ENCODE measurements around the gene DPCD. TPM values are rescaled to one million over a fixed set of nuclear protein-coding genes. Genes with fewer than 3 reads are reported as not detected.

DPCD gene
- total RNA-seq, 1 experiment from 2014 or later, result 20.3 TPM

DNA sequence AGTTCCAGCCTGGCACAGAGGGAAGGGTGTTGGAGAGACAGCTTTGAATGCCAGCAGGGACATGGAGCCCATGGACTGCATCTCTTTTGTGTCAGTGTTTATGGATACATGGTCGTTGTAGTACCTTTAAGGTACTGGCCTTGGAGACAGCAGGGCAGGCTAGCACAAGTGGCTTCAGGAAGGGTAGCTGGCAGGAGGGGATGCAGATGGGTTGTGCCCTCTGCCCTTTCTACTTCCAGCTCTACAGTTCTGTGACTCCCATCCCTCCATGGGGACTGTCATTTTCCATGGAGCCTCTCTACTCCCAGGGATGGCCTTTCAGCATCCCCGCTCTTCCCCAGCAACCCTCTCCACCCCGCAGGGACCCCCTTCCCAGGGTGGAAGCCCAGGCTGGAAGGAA is 25.1 kb upstream of the DPCD start:
- ChIA-PET CTCF (no interaction called here), POLR2A (ENCODE audit: unreplicated experiment) (no interaction called here)
- no peak overlapping the region for H3K27ac ChIP-seq
- H3K9me2 ChIP-seq (ENCODE audit: insufficient read depth), result no peaks in the 10 kb centered on the region
- H2AFZ ChIP-seq, result no peak overlapping the region
- H3K27me3 ChIP-seq (ENCODE audit: insufficient read depth, low read depth), result peaks cover 15% of the 10 kb centered on the region
- DNase-seq, result no peak
- H3K4me2 ChIP-seq, result no peak overlapping the region
- intact Hi-C loops (cut with micrococcal nuclease; ENCODE audit: unreplicated experiment), result no loop called here
- H3F3A ChIP-seq (ENCODE audit: insufficient read depth, low read depth), result no peaks in the 10 kb centered on the region
- H4K20me1 ChIP-seq (ENCODE audit: insufficient read depth), result no peaks in the 10 kb centered on the region
- no TSS peak for BruUV-seq (replicated peaks)
- no peaks in the 10 kb centered on the region for H3K79me2 ChIP-seq (ENCODE audit: low read depth)
- H3K4me1 ChIP-seq (replicated peaks; ENCODE audit: insufficient read depth), result no peaks in the 10 kb centered on the region
- H3K9me3 ChIP-seq (ENCODE audit: insufficient read depth, low read depth), result no peaks in the 10 kb centered on the region
- H3K36me3 ChIP-seq (ENCODE audit: low read depth), result no peaks in the 10 kb centered on the region
- TF ChIP-seq, protein P1, sequence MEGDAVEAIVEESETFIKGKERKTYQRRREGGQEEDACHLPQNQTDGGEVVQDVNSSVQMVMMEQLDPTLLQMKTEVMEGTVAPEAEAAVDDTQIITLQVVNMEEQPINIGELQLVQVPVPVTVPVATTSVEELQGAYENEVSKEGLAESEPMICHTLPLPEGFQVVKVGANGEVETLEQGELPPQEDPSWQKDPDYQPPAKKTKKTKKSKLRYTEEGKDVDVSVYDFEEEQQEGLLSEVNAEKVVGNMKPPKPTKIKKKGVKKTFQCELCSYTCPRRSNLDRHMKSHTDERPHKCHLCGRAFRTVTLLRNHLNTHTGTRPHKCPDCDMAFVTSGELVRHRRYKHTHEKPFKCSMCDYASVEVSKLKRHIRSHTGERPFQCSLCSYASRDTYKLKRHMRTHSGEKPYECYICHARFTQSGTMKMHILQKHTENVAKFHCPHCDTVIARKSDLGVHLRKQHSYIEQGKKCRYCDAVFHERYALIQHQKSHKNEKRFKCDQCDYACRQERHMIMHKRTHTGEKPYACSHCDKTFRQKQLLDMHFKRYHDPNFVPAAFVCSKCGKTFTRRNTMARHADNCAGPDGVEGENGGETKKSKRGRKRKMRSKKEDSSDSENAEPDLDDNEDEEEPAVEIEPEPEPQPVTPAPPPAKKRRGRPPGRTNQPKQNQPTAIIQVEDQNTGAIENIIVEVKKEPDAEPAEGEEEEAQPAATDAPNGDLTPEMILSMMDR (conservative IDR thresholded peaks at IDR 0.05), result no peak
- TF ChIP-seq EZH2 (IDR thresholded peaks at IDR 0.05; ENCODE audit: low read depth), result no peak
- no peak overlapping the region for H3K4me3 ChIP-seq

DNA sequence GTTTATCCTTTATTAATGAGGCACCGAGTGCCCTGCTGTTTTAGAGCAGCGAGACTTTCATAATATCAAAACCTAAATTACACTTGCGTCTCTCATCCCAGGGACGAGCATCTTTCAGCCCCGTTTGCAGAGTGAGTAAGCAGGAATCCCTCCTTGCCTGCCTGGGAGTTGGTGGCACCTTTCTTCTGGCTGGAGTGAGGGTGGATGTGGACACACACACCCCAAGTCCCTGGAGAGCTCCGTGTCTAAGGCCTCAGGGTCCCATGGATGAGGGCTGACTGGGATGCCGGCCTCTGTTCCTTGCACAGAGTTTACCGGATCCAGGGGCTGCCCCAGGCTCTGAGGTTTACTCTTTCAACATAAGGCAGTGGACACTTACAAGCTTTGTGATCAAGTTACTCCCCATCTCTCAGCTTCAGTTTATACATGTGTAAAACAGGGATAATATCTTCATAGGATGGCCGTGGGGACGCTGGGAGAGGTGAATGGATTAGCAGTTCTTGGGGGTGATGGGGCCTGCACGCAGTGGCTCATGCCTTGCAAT is 24.6 kb upstream of the DPCD start:
- no peaks in the 10 kb centered on the region for H4K20me1 ChIP-seq (ENCODE audit: insufficient read depth)
- H3F3A ChIP-seq (ENCODE audit: insufficient read depth, low read depth), result no peaks in the 10 kb centered on the region
- no peaks in the 10 kb centered on the region for H3K36me3 ChIP-seq (ENCODE audit: low read depth)
- H3K4me3 ChIP-seq, result no peak overlapping the region
- no peak overlapping the region for H3K4me2 ChIP-seq
- no peaks in the 10 kb centered on the region for H3K9me3 ChIP-seq (ENCODE audit: insufficient read depth, low read depth)
- no peaks in the 10 kb centered on the region for H3K79me2 ChIP-seq (ENCODE audit: low read depth)
- POLR2A ChIA-PET (ENCODE audit: unreplicated experiment), result no interaction called here
- CTCF ChIA-PET, result no interaction called here
- no peaks in the 10 kb centered on the region for H3K4me1 ChIP-seq (replicated peaks; ENCODE audit: insufficient read depth)
- no TSS peak for BruUV-seq (replicated peaks)
- no peak overlapping the region for H3K27ac ChIP-seq
- no peaks in the 10 kb centered on the region for H3K9me2 ChIP-seq (ENCODE audit: insufficient read depth)
- peaks cover 15% of the 10 kb centered on the region for H3K27me3 ChIP-seq (ENCODE audit: insufficient read depth, low read depth)
- TF ChIP-seq, protein P1 (conservative IDR thresholded peaks at IDR 0.05), result no peak
- no peak for TF ChIP-seq EZH2 (IDR thresholded peaks at IDR 0.05; ENCODE audit: low read depth)
- H2AFZ ChIP-seq, result no peak overlapping the region
- intact Hi-C loops (cut with micrococcal nuclease; ENCODE audit: unreplicated experiment), result no loop called here
- DNase-seq, result no peak

GRCh38 chr10:101564490-101564991 is 23.6 kb upstream of the DPCD start:
- DNase-seq, result no peak
- H3K9me2 ChIP-seq (ENCODE audit: insufficient read depth), result no peaks in the 10 kb centered on the region
- H3K27me3 ChIP-seq (ENCODE audit: insufficient read depth, low read depth), result peaks cover 15% of the 10 kb centered on the region
- intact Hi-C loops (cut with micrococcal nuclease; ENCODE audit: unreplicated experiment), result no loop called here
- H3K4me2 ChIP-seq, result no peak overlapping the region
- TF ChIP-seq, protein P1 (conservative IDR thresholded peaks at IDR 0.05), result no peak
- no peak for TF ChIP-seq EZH2 (IDR thresholded peaks at IDR 0.05; ENCODE audit: low read depth)
- H2AFZ ChIP-seq, result no peak overlapping the region
- no peaks in the 10 kb centered on the region for H3K9me3 ChIP-seq (ENCODE audit: insufficient read depth, low read depth)
- H3K4me1 ChIP-seq (replicated peaks; ENCODE audit: insufficient read depth), result no peaks in the 10 kb centered on the region
- H4K20me1 ChIP-seq (ENCODE audit: insufficient read depth), result no peaks in the 10 kb centered on the region
- H3K79me2 ChIP-seq (ENCODE audit: low read depth), result no peaks in the 10 kb centered on the region
- CTCF ChIA-PET, result no interaction called here
- H3K27ac ChIP-seq, result no peak overlapping the region
- no peaks in the 10 kb centered on the region for H3F3A ChIP-seq (ENCODE audit: insufficient read depth, low read depth)
- H3K36me3 ChIP-seq (ENCODE audit: low read depth), result no peaks in the 10 kb centered on the region
- H3K4me3 ChIP-seq, result no peak overlapping the region
- POLR2A ChIA-PET (ENCODE audit: unreplicated experiment), result no interaction called here
- no TSS peak for BruUV-seq (replicated peaks)

All from PC-9 (cell line).